ENCODE results near the gene FBXO34.

Gene FBXO34

GRCh38 chr14:55372423-55372822 is 101.2 kb downstream of the FBXO34 start:
- no peak for DNase-seq (ENCODE audit: low read depth)
- H3K4me3 ChIP-seq (ENCODE audit: control insufficient read depth, low read depth, low read length) = no peak overlapping the region
- TF ChIP-seq, protein P1, sequence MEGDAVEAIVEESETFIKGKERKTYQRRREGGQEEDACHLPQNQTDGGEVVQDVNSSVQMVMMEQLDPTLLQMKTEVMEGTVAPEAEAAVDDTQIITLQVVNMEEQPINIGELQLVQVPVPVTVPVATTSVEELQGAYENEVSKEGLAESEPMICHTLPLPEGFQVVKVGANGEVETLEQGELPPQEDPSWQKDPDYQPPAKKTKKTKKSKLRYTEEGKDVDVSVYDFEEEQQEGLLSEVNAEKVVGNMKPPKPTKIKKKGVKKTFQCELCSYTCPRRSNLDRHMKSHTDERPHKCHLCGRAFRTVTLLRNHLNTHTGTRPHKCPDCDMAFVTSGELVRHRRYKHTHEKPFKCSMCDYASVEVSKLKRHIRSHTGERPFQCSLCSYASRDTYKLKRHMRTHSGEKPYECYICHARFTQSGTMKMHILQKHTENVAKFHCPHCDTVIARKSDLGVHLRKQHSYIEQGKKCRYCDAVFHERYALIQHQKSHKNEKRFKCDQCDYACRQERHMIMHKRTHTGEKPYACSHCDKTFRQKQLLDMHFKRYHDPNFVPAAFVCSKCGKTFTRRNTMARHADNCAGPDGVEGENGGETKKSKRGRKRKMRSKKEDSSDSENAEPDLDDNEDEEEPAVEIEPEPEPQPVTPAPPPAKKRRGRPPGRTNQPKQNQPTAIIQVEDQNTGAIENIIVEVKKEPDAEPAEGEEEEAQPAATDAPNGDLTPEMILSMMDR (IDR thresholded peaks at IDR 0.05; ENCODE audit: control insufficient read depth, insufficient read depth, low read depth, low read length, missing control alignments) = no peak

GRCh38 chr14:55372825-55373224 is 101.6 kb downstream of the FBXO34 start:
- DNase-seq (ENCODE audit: low read depth) = no peak
- no peak overlapping the region for H3K4me3 ChIP-seq (ENCODE audit: control insufficient read depth, low read depth, low read length)
- TF ChIP-seq, protein P1 (IDR thresholded peaks at IDR 0.05; ENCODE audit: control insufficient read depth, insufficient read depth, low read depth, low read length, missing control alignments) = no peak

GRCh38 chr14:55373784-55374705 is 102.8 kb downstream of the FBXO34 start:
- H3K4me3 ChIP-seq (ENCODE audit: control insufficient read depth, low read depth, low read length) = no peak overlapping the region
- TF ChIP-seq, protein P1 (IDR thresholded peaks at IDR 0.05; ENCODE audit: control insufficient read depth, insufficient read depth, low read depth, low read length, missing control alignments) = no peak
- DNase-seq (ENCODE audit: low read depth) = no peak

DNA sequence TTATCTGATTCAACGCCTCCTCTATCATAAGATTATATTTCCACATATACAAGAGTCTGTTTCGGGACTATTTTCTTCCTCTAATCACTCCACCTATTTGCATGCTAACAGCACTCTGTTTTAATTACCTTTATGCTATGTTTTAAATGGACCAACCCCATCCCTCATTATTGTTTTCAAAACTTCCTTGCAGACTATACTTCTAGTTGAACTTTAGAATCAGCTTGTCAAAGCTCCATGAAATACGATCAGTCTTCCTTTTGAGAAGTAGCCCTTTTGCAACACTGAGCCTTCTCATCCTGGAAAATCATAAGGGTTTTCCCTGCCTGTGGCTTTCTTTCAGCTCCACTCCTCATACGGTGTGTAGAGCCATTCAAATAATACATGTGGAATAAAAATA is 103.5 kb downstream of the FBXO34 start:
- no peak overlapping the region for H3K4me3 ChIP-seq (ENCODE audit: control insufficient read depth, low read depth, low read length)
- no peak for DNase-seq (ENCODE audit: low read depth)
- TF ChIP-seq, protein P1 (IDR thresholded peaks at IDR 0.05; ENCODE audit: control insufficient read depth, insufficient read depth, low read depth, low read length, missing control alignments) = no peak

- TF ChIP-seq, protein P1 (IDR thresholded peaks at IDR 0.05; ENCODE audit: control insufficient read depth, insufficient read depth, low read depth, low read length, missing control alignments) = no peak
- no peak for DNase-seq (ENCODE audit: low read depth)
These were observed 106.0 kb downstream of the FBXO34 start for GRCh38 chr14:55377236-55377635.

DNA sequence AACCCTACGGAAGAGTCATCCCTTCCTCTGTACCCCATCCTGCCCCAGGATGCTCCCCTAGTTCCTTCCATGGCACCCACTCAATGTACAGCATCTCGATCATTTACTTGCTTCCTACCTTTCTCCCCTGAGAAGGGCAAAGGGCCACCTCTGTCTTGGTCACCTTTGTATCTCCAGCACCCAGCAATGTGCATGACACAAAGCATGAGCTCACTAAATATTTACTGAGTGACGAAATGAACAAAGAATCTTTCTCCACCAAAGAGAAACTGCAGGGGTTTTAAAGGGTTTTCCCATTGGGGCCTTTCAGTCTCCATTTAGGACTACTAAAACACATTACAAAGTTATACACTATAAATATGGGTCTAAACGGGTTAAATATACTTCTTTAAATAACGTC is 109.8 kb downstream of the FBXO34 start:
- no peak for DNase-seq (ENCODE audit: low read depth)
- no peak overlapping the region for H3K4me3 ChIP-seq (ENCODE audit: control insufficient read depth, low read depth, low read length)
- TF ChIP-seq, protein P1 (IDR thresholded peaks at IDR 0.05; ENCODE audit: control insufficient read depth, insufficient read depth, low read depth, low read length, missing control alignments) = no peak

More at GRCh38 chr14:55377236-55377635, 106.0 kb downstream of the FBXO34 start:
- no peak overlapping the region for H3K4me3 ChIP-seq (ENCODE audit: control insufficient read depth, low read depth, low read length)
